Kasumi-1 (cell line): ENCODE data around the gene GEMIN4.
"Not testable (repeated sequence)": the region's sequence is repeated elsewhere in the genome, so short reads cannot be mapped to it uniquely, and the experiment has no call there.

Experiments
- DNase-seq, 2 experiments: peaks; one replicate each; lab custom pipeline; 2025; lab: John Stamatoyannopoulos, UW

GEMIN4 gene

DNA sequence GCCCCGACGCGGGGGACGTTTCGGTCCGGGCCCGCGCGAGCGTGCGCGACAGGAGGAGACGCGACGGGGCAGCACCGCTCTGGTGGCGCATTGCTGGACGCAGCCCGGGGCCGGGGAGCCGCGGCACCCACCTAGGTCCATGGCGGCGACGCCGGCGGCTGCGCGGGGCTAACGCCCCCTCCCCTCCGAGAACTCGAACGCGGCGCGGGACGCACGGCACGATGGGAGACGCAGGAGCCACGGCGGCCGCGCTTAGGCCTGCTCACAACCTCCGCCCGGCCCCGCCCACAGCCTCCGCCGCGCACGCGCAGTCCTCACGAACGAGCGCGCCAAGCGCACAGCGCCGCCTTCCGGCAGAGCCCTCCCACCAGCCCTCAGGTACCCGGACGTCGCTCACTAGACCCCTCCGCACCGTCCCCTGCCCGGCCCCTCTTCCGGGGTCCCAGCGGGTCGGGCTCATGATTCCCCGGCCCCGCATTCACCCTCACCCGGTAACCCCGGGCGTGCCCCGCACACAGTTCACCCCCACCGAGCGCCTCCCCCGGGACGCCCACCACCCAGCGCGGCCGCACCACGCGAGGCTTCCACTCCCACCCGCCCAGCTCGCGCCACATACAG, at the start of gene GEMIN4:
Gene GEMIN4 (minus strand): TSS at position 263 of the 618 bp plus-strand sequence. CDS start 122 bp downstream, at position 141.
- DNase-seq, result peak; percentile 41 to 47

DNA sequence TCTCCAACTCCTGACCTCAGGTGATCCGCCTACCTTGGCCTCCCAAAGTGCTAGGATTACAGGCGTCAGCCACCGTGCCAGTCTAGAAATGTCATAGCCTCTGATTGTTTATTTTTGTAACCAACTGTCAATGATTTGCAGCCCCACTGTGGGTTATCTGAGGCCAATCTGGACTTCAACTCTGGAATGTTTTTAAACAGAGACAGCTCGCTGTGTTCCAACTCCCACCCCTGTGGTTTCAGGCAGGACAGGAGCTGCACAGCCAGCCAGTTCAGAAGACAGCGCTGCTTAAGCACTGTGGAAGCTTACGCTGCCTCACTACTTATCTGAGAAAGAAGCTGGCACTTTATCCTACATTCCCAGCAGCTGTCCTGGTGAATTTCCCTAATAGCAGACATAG, 49.6 kb upstream of the GEMIN4 start:
- no peak for DNase-seq

DNA sequence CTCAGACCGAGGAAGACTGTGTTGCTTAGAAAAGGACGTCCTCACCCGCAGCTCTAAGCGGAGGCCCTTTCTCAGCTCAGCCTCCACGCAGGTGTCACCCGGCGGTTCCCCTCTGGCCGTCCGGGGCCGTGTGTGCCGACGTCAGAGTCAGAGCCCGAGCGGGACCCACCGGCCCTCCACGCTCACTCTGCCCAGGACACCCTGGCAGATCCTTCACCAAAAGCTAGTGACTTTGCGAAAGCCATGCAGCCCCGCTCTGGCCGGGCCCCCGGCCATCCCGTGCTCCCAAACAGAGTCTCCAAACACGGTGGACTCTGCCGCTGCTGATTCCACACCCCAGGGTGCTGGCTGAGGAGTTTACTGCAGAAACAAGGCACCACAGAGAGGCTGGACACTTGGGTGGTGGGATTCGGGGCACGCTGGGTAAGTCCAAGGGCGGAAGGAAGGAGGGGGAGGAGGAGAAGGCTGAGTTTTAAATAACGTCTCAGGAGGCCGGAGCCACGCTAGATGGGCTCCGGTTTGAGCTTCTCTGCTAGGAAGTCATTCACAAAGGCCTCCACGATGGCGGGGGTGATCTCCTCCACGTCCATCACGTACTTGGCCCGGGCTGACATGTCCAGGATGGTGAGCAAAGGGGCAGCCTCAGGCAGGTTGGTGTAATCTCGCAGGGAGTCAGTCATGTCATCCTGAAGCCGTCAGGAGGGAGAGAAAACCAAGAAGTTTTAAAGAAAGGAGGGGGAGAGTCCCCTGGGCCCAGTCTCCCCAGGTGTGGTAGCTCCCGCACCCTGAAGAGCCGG, 48.6 kb upstream of the GEMIN4 start:
- DNase-seq, result no peak

DNA sequence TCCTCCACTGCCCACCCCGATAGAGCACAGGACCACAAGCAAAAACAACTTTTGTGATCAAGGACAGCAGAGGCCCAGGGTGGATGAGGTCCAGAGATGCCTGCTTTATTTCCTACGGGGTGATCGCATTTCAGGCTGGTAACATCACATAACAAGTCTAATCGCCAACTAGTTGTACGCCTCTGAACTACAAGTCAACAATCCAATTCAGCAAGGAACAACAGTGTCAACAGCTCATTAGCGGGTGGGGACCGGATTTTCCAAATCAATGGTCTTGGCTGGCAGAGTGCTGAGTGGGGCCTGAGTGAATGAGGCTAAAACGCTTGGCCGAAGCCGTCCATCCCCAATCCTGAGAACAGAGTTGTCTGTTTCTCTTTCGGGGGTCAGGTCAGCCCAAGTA, 47.2 kb upstream of the GEMIN4 start:
- DNase-seq, result no peak

DNA sequence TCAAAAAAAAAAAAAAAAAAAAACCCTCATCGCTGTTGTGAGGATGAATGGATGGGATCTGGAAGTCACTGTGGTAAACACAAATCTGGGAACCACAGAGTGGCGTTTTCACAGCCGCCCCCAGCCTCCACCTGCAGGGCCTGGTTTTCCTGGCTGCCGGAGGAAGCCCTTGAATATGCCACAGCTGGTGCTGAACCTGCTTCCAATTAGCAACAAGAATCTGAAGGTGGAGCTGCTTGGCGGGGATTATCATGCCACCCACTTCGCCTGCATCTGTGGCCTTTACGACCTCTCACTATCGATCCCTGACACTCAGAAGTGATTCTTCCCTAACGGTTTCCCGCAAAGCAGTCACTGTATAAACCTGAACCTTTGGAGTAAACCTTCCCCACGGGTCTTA, 46.2 kb upstream of the GEMIN4 start:
- DNase-seq, result no peak

DNA sequence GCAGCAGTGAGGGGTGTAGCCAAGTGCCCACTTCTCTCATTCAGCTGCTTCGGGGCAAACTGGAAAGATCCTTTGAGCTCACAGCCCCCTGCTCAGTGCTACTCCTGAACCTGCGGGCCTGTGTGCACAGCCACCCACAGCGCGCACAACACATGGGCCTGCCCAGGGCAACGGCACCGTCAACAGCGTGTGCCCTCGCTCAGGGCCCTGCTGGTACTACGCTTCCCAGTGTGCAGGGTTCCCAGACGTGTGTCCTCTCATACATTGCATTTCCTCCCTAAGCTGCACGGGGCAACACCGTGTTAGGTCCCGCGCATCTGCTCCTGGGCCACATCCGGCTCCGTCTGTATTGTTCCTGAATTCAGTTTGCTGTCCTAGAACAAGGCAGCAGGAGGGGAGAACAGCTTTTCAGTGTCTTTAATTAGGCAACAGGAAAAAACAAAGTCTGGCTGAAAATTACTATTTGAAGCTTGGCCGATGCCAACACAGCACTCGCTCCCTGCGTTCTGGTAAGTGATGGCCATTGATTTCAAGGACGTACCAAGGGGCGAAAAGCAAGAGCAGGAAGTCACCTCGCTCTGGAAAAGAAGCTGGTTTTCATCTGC, 45.3 kb upstream of the GEMIN4 start:
- DNase-seq, result no peak

DNA sequence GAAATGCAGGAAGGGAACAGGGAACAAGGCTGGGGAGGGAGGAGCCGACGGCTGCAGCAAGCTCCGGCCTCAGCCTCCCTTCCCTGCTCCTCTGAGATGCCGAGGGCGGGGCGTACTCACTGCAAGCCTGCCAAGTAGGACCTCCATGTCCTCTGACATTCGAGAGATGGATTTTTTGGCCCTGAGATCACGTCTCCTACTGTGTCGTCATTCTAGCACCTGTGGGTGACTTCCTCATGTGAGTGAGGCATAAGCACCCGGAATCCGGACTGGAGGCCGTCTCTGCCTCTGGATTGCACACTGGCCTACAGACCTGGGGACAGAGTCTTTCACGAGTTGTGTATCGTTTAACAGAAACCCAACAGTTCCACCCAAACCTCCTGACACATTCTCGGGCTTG, 44.5 kb upstream of the GEMIN4 start:
- no peak for DNase-seq

DNA sequence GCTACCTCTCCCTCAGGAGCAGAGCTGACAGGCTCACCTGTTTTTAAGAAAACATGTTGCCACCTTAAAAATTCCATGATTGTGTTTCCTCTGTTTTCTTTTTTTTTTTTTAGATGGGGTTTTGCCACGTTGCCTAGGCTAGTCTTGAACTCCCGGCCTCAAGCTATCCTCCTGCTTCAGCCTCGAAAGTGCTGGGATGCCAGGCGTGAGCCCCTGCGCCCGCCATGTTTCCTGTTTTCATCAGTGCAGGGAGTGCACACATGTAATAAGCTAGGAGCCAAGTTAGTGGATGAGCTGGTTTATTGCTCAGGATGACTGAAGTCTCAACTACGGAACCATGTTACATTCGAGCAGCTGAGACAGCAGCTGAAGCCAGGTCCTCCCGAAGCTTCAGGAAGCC, 43.7 kb upstream of the GEMIN4 start:
- no peak for DNase-seq

DNA sequence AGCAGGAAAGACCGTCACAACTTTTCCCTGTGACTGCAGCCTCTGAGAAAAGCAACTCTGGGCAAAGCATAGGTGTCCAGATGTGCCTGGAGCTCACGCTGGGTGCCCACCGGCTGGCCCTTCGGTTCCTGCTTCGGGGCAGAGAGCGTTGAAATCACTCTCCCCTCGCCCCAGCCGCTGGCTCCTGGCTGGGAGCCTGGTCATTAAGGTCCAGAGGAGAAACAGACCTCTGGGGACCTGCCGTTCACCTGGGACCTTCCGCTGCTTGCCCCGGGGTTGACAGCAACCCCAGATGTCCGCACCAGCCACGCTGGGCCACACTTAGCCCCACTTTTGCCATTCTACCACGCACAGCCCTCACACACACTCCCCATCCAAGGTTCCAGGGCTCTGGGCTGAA, 43.2 kb upstream of the GEMIN4 start:
- DNase-seq, result no peak

DNA sequence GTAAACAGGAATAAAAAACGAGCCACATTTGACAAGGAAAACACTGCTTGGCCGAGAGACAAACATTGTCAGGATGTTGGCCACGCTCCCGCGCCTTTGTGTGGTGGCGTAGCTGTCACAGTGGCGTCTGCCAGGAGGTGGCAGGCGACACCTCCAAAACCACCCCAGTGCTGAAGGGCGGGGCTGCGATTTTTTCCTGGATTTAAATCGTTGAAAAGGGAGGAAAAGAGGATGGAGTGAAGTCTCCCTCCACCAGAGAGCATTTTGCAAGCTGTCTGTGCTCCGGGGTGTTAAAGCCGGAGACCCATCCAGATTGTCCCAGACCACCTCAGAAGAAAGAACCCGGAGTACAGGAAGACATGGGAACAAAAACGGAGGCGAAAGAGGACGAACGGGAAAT, 42.8 kb upstream of the GEMIN4 start:
- DNase-seq, result no peak

DNA sequence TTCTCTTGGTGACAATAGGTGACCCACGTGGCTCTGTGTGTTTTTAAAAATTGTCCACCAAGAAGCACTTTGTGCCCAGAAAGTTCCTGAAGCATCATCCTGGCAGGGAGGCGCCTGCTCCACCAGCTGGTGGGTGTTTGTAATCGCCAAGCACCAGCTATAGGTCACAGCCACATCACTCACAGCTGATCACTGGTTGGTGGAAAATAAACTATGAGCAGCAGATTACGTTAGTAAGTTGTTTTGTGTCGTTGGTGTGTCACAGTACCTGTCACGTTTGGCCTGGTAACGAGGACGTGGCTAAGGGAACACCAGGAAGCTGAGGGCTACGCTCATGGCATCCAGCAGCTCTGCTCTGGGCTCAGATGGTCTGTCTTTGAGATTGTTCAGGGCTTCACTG, 40.2 kb upstream of the GEMIN4 start:
- DNase-seq, result no peak

DNA sequence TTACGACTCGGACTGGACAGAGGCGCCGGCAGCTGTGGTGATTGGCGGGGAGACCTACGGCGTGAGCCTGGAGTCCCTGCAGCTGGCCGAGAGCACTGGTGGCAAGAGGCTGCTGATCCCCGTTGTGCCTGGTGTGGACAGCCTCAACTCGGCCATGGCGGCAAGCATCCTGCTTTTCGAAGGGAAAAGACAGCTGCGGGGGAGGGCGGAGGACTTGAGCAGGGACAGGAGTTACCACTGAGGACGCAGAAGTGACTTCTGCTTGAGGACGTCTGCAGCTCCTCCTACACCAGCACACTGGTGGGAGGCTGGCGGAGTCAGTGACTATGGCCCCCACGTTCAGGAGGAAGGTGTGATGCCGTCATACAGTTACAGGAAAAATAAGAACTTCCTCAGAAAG, 39.8 kb upstream of the GEMIN4 start:
- no peak for DNase-seq

DNA sequence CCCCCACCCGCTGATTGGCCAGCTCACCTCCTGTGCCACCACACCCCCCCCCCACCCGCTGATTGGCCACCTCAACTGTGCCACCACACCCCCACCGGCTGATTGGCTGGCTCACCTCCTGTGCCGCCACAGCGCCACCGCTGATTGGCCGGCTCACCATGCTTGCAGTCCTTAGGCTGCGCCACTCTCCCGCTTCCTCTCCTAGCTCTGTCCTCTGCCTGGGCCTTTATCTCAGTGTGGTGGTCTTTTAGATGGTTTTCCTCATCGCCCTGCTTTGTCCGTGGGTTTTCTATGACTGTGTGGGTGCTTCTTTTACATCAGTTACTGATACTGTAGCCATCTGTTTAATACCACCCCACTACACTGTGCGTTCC, 38.8 kb upstream of the GEMIN4 start:
- DNase-seq, result not testable (repeated sequence)

DNA sequence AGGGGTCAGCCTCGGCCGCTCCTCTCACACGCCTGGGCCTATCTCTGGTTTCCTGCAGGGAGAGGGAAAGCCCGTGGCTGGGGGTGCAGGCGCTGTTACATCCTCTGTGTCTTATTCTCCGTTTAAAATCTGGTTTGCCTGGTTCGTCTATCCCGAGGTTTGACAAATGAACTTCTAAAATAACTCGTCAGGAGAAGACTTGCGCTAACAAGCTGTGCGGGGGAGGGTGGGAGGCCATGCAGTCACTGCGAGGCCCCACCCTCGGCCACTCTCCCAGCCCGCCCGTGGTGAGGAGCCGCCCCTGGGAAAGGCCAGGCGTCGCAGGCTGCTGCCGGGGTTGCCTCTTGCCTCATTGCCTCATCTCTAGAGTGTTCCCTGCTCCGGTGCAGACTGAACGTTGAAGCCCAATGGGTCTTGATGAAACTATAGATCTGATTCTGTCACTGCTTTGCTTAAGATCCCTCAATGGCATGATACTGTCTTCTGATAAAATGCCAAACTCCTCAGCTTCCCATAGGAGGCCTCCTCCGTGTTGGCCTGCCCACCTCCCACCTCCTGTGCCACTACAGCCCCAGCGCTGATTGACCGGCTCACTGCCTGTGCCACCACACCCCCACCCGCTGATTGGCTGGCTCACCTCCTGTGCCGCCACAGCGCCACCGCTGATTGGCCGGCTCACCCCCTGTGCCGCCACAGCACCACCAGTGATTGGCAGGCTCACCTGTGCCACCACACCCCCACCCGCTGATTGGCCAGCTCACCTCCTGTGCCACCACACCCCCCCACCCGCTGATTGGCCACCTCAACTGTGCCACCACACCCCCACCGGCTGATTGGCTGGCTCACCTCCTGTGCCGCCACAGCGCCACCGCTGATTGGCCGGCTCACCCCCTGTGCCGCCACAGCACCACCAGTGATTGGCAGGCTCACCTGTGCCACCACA, 38.1 kb upstream of the GEMIN4 start:
- not testable (repeated sequence) for DNase-seq

DNA sequence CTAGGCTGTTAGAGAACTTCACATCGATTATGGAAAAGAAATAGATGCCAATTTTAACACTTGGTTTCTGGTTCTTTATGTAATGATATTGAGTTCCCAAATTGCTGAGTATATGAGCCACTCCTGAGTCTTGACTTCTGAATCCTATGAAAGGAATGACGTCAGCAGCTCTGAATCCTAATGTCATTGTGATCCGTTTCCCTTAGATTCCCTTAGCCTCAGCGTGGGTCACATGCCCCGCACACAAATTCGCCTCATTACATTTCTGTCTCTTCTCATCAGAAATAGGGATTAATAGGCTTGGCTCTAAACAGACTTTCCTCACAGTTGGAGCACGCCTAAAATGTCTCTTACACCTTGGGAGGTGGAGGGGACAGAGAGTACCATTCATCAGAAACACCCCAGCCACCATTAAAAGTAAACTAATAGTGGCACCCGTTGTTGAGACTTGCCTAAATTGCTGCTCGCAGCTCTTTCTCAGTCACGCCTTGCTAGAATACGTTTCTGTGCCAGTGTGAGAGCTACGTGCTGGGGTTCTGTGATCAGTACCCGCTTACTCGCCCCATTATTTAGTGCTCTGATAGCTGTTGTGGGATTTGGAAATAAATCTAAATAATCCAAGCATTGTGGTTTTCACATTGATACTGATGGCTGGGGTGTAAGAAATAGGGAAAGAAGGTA, 37.2 kb upstream of the GEMIN4 start:
- DNase-seq, result no peak

DNA sequence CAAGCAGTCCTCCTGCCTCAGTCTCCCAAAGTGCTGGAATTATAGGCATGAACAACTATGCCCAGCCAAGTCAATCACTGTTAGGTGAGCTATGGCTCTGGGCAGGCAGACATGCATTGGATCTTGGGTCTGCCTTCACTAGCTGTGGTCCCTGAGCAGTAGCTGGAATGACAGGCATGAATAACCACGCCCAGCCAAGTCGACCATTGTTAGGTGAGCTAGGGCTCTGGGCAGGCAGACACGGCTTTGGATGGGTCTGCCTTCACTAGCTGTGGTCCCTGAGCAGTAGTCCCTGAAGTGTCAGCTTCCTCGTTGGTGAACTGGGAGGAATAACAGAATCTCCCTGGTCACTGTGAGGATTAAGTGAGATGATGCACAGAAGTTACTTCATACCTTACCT, 36.5 kb upstream of the GEMIN4 start:
- DNase-seq, result no peak

DNA sequence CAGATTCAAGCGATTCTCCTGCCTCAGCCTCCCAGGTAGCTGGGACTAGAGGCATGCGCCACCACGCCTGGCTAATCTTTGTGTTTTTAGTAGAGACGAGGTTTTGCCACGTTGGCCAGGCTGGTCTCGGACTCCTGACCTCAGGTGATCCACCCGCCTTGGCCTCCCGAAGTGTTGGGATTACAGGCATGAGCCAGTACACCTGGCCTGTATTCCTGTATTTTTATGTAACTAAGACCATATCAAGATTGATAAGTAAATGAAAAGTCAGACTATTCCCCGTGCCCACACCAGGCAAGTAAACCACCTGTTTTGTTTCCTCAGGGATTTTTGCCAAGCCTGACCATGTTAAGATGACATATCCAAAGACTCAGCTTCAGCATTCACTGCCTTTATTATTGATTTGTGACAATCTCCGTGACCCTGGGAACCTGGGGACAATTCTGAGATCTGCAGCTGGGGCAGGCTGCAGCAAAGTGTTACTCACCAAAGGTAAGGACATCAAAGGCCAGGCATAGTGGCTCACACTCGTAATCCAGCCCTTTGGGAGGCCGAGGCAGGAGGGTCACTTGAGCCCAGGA, 35.7 kb upstream of the GEMIN4 start:
- no peak for DNase-seq

DNA sequence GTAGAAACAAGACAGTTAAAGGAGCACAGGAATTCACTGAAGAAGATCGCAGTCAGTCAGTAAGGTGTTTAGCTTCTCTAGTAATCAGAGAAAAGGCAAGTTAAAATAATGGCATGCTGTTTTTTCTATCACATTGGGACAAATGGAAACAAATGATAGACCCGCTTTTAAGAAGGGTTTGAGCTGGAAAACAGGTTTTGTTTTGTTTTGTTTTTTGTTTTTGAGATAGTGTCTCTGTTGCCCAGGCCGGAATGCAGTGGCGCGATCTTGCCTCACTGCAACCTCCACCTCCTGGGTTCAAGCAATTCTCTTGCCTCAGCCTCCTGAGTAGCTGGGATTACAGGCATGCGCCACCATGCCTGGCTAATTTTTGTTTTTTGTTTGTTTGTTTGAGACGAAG, 33.8 kb upstream of the GEMIN4 start:
- not testable (repeated sequence) for DNase-seq

DNA sequence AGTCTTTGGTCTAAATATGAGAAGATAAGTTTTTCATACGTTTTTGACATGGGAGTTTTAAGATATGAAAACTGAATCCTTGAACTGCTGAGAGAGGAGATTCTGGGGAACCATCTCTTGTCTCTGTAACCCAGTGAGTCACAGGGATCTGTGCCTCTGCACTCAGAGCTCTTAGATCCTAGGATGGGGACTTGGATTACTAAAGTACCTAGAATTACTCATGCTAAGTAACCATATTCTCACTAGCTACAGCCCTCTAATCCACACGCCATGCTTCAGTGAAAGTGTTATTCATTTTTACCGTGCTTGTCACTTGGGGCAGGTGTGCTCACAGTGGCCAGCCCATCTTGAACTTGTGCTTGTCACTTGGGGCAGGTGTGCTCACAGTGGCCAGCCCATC, 32.1 kb upstream of the GEMIN4 start:
- DNase-seq, result no peak

DNA sequence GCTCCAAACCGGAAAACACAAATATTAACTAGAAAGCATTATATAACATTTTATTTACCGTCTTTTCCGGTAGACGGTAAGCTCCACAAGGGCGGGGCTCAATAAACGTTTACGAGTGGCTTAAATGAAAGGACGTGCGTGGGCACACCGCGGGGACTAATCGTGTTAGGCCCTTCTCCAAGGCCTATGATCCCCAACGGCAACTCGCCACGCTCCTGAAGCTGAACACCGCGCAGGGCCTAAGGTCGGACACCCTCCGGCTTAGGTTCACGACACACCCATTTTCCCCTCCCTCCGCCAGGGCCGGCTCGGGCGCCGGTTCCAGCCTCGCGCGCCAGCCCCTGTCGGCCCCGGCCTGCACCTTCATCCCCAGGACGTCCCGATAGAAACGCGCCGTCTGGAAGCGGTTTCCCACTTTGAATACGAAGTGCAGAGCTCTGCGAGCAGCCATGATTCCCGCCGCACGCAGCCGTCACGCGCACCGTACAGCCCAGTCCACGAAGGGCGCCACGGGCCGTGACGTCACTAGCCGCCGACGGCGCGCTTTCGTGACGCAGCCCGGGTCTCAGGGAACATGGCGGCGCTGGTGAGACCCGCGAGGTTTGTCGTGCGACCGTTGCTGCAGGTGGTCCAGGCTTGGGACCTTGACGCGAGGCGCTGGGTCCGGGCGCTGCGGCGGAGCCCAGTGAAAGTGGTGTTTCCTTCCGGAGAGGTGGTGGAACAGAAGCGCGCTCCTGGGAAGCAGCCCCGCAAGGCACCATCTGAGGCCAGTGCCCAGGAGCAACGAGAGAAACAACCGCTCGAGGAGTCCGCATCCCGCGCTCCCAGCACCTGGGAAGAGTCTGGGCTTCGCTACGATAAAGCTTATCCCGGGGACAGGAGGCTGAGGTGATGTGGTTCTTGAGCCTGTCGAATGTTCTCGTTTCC, 30.0 kb upstream of the GEMIN4 start, which contains the start of the genes GLOD4 and MRM3:
Gene GLOD4 (minus strand): TSS at position 476 of the 927 bp plus-strand sequence. CDS start 25 bp downstream, at position 451.
Gene MRM3 (plus strand): TSS at position 549 of the 927 bp plus-strand sequence. CDS start 26 bp downstream, at position 575.
- peak; percentile 25 to 50 for DNase-seq
